Mesothelial cell of epicardium (in vitro differentiated cells): Measurements from ENCODE around the gene ATCAY. TPM values are rescaled to one million over a fixed set of nuclear protein-coding genes. Genes with fewer than 3 reads are reported as not detected.
"Not testable (repeated sequence)": the region's sequence is repeated elsewhere in the genome, so short reads cannot be mapped to it uniquely, and the experiment has no call there.

Source experiments
- DNase-seq, 2 experiments: peaks; one replicate each; pipeline ENCODE4 v3.0.0; 2021; ENCODE audit warnings: low spot score in 2 of 2; ENCODE audit not compliant: unreplicated experiment in 2 of 2
- H3K27ac Mint-ChIP-seq: 2 replicates; pipeline ENCODE4 v1.8.0; 2021; ENCODE audit warnings: mixed read lengths
- H3K27me3 Mint-ChIP-seq: 2 replicates; pipeline ENCODE4 v1.8.0; 2021; ENCODE audit warnings: low read depth, mixed read lengths
- H3K36me3 Mint-ChIP-seq: 2 replicates; pipeline ENCODE4 v1.8.0; 2021; ENCODE audit warnings: mixed read lengths
- H3K4me1 Mint-ChIP-seq: 2 replicates; pipeline ENCODE4 v1.8.0; 2021; ENCODE audit warnings: mixed read lengths
- H3K4me3 Mint-ChIP-seq: 2 replicates; pipeline ENCODE4 v1.8.0; 2021; ENCODE audit warnings: mild to moderate bottlenecking, moderate library complexity, mixed read lengths
- H3K9me3 Mint-ChIP-seq: 2 replicates; pipeline ENCODE4 v1.8.0; 2021; ENCODE audit warnings: mixed read lengths
- CTCF ChIP-seq: fragments of 200-600 bp; sonication (generic); IDR thresholded peaks from one replicate; pipeline ENCODE4 v1.5.0; 2021; ENCODE audit warnings: antibody characterized with exemption; ENCODE audit not compliant: unreplicated experiment
- total RNA-seq: library from RNA; stranded (reverse); gene quantifications from 3 replicates; pipeline ENCODE4 v1.2.1, GENCODE V29; 2021

Gene ATCAY
- total RNA-seq, 1 donor from 2014 or later: not detected

- no peak for TF ChIP-seq CTCF
Measured at GRCh38 chr19:3964256-3965194, 84.0 kb downstream of the ATCAY start.

GRCh38 chr19:3966051-3967017 is 85.8 kb downstream of the ATCAY start:
- Mint-ChIP-seq H3K4me3 (no peak overlapping the region), H3K27me3 (no peaks in the 10 kb centered on the region), H3K4me1 (peaks cover 26% of the 10 kb centered on the region), H3K36me3 (peaks cover 17% of the 10 kb centered on the region), H3K9me3 (no peaks in the 10 kb centered on the region), H3K27ac (peak overlapping the region; percentile 99)
- DNase-seq: no peak
- TF ChIP-seq CTCF: no peak

More at GRCh38 chr19:3964256-3965194, 84.0 kb downstream of the ATCAY start:
- Mint-ChIP-seq H3K27me3 (no peaks in the 10 kb centered on the region), H3K9me3 (no peaks in the 10 kb centered on the region), H3K4me3 (no peak overlapping the region), H3K36me3 (peaks cover 20% of the 10 kb centered on the region), H3K27ac (peak overlapping the region; percentile 50), H3K4me1 (peaks cover 18% of the 10 kb centered on the region)
- no peak for DNase-seq

GRCh38 chr19:3967983-3968382 is 87.5 kb downstream of the ATCAY start:
- peaks cover 27% of the 10 kb centered on the region for H3K4me1 Mint-ChIP-seq
- not testable (repeated sequence) for DNase-seq, H3K27me3 Mint-ChIP-seq, H3K9me3 Mint-ChIP-seq
- H3K27ac Mint-ChIP-seq: peak overlapping the region; percentile 99
- peak overlapping the region; percentile 93 for H3K4me3 Mint-ChIP-seq
- peaks cover 12% of the 10 kb centered on the region for H3K36me3 Mint-ChIP-seq

- DNase-seq: peak; percentile 82 to 85
- H3K4me3 Mint-ChIP-seq: peak overlapping the region; percentile 93
- H3K27me3 Mint-ChIP-seq: no peaks in the 10 kb centered on the region
- TF ChIP-seq CTCF: no peak
- no peaks in the 10 kb centered on the region for H3K9me3 Mint-ChIP-seq
- H3K36me3 Mint-ChIP-seq: peaks cover 8% of the 10 kb centered on the region
- peak overlapping the region; percentile 99 for H3K27ac Mint-ChIP-seq
- peaks cover 27% of the 10 kb centered on the region for H3K4me1 Mint-ChIP-seq
Measured at GRCh38 chr19:3968556-3969434, 88.3 kb downstream of the ATCAY start.

- DNase-seq: peak in 1 of 2 experiments; percentile 58
- TF ChIP-seq CTCF: no peak
- Mint-ChIP-seq H3K9me3 (no peaks in the 10 kb centered on the region), H3K27ac (peak overlapping the region; percentile 99), H3K36me3 (peaks cover 7% of the 10 kb centered on the region), H3K4me3 (peak overlapping the region; percentile 93), H3K4me1 (peaks cover 27% of the 10 kb centered on the region), H3K27me3 (no peaks in the 10 kb centered on the region)
Measured at GRCh38 chr19:3969435-3970312, 89.2 kb downstream of the ATCAY start.
